Esophagus muscularis mucosa (tissue), 2 donors: ENCODE data around the gene ERG28.

ENCODE experiments used
- EP300 ChIP-seq: sonication (generic); formaldehyde crosslinking; IDR thresholded peaks from one replicate; pipeline ENCODE4 v1.6.1; 2017; ENCODE audit warnings: antibody characterized with exemption
- POLR2A ChIP-seq: fragments of 450-650 bp; IDR thresholded peaks from one replicate; pipeline ENCODE4 v1.6.1; 2017; ENCODE audit warnings: antibody characterized with exemption, moderate library complexity, mild to moderate bottlenecking, low read depth

DNA sequence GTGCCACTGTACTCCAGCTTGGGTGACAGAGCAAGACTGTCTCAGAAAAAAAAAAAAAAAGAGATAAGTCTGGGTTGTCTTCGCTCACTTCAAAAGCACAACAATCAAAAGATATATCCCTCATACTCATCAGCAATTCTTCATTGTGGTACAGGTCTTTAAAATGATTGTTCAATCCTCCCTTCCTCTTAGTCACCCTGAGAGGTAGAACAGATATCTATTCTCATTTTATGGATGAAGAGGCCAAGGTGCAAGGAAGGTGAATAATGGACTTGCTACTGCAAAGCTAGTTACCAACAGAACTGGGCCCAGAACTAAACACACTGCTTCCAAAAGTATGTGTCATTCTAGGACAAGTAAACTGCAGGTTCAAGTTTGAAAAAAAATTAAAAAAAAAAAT is 7.1 kb downstream of the ERG28 start:
- TF ChIP-seq EP300: no peak
- no peak for TF ChIP-seq POLR2A
